Activated CD4-positive, alpha-beta T cell treated with anti-CD3 and anti-CD28 coated beads for 36 hours (primary cell): ENCODE results near the gene KLHDC7B. TPM values are rescaled to one million over a fixed set of nuclear protein-coding genes. Genes with fewer than 3 reads are reported as not detected.

Source experiments
- ATAC-seq: fragments of 200-7000 bp; cut with Tn5 transposase; one replicate; pipeline ENCODE4 v1.10.0; 2021; ENCODE audit warnings: mild to moderate bottlenecking, moderate library complexity
- CTCF ChIA-PET: fragments of 350-600 bp; sonication (Branson Sonifier 250); formaldehyde crosslinking; loops from one replicate; lab custom pipeline; 2021; ENCODE audit warnings: antibody characterized with exemption; lab: Charles Lee
- POLR2A ChIA-PET: fragments of 350-600 bp; sonication (Branson Sonifier 250); formaldehyde crosslinking; loops from one replicate; lab custom pipeline; 2021; ENCODE audit warnings: antibody characterized with exemption, inconsistent platforms; lab: Charles Lee
- DNase-seq: peaks from one replicate; pipeline ENCODE4 v3.0.0-alpha.2; 2020
- H3K27ac Mint-ChIP-seq: one replicate; pipeline ENCODE4 v1.8.0; 2021; ENCODE audit warnings: mixed read lengths
- H3K27me3 Mint-ChIP-seq: one replicate; pipeline ENCODE4 v1.8.0; 2021; ENCODE audit warnings: mixed read lengths
- H3K36me3 Mint-ChIP-seq: one replicate; pipeline ENCODE4 v1.8.0; 2021; ENCODE audit warnings: low read depth, mixed read lengths
- H3K4me1 Mint-ChIP-seq: one replicate; pipeline ENCODE4 v1.8.0; 2021; ENCODE audit warnings: mixed read lengths
- H3K4me3 Mint-ChIP-seq: one replicate; pipeline ENCODE4 v1.8.0; 2021; ENCODE audit warnings: mild to moderate bottlenecking, moderate library complexity, mixed read lengths
- H3K9me3 Mint-ChIP-seq: one replicate; pipeline ENCODE4 v1.8.0; 2021; ENCODE audit warnings: low read depth, mixed read lengths
- intact Hi-C, 2 experiments: fragments of 100-400 bp; cut with DNase I in 1 of 2; cut with micrococcal nuclease in 1 of 2; formaldehyde crosslinking; loops; one replicate each; pipeline versions ENCODE4 v1.14.2 to v1.15.1; 2022 to 2024; cut with DNase I, micrococcal nuclease
- total RNA-seq, 2 experiments: library from RNA; stranded (reverse); gene quantifications; one replicate each; pipeline ENCODE4 v1.2.3, GENCODE V29; 2021

KLHDC7B gene
- total RNA-seq, 2 experiments from 2014 or later: 5.7 to 6.4 TPM

- Mint-ChIP-seq H3K4me3 (no peak overlapping the region), H3K4me1 (peaks cover 24% of the 10 kb centered on the region), H3K27ac (no peak overlapping the region), H3K27me3 (no peaks in the 10 kb centered on the region), H3K9me3 (no peaks in the 10 kb centered on the region), H3K36me3 (peaks cover 41% of the 10 kb centered on the region)
- ATAC-seq (no peak), DNase-seq (no peak)
- POLR2A ChIA-PET: no interaction called here
- intact Hi-C loops: no loop called here
- CTCF ChIA-PET: no interaction called here
Observed at GRCh38 chr22:50578776-50579310, 33.1 kb downstream of the KLHDC7B start.

GRCh38 chr22:50579752-50580151 lies 34.1 kb downstream of the KLHDC7B start:
- ChIA-PET POLR2A (no interaction called here), CTCF (no interaction called here)
- no peak overlapping the region for H3K27ac Mint-ChIP-seq
- peaks cover 25% of the 10 kb centered on the region for H3K4me1 Mint-ChIP-seq
- H3K4me3 Mint-ChIP-seq: no peak overlapping the region
- H3K36me3 Mint-ChIP-seq: peaks cover 37% of the 10 kb centered on the region
- H3K9me3 Mint-ChIP-seq: no peaks in the 10 kb centered on the region
- no peak for DNase-seq
- no peak for ATAC-seq
- no peaks in the 10 kb centered on the region for H3K27me3 Mint-ChIP-seq
- intact Hi-C loops: loop anchor here in 1 of 2 experiments (5.0 kb wide), 1 partner anchor 113 kb away; no protein-coding TSS in a partner anchor

GRCh38 chr22:50581031-50581949 lies 35.6 kb downstream of the KLHDC7B start:
- intact Hi-C loops: loop anchor here in 1 of 2 experiments (5.0 kb wide), 1 partner anchor 111 kb away; no protein-coding TSS in a partner anchor
- Mint-ChIP-seq H3K36me3 (peaks cover 28% of the 10 kb centered on the region), H3K4me1 (peaks cover 25% of the 10 kb centered on the region), H3K9me3 (no peaks in the 10 kb centered on the region), H3K27ac (peak overlapping the region; percentile 81), H3K27me3 (no peaks in the 10 kb centered on the region), H3K4me3 (peak overlapping the region; percentile 86)
- ATAC-seq (no peak), DNase-seq (no peak)
- ChIA-PET POLR2A (interaction anchor here (1.3 kb wide), 1 partner anchor 56 kb away, joined by 11 read pairs; the partner anchor contains the start of gene SCO2), CTCF (interaction anchor here (0.7 to 3.9 kb wide), 5 partner anchors 15 to 60 kb away, joined by 3 to 14 read pairs (median 4); partner anchors contain the start of gene SCO2)

GRCh38 chr22:50581950-50582492 lies 36.3 kb downstream of the KLHDC7B start:
- ChIA-PET POLR2A (interaction anchor here (0.6 to 1.6 kb wide), 7 partner anchors 19 to 74 kb away, joined by 3 to 11 read pairs (median 4); partner anchors contain the start of genes LMF2, SCO2 and SYCE3), CTCF (interaction anchor here (0.6 to 3.9 kb wide), 9 partner anchors 11 to 286 kb away, joined by 3 to 14 read pairs (median 4); partner anchors contain the start of genes LMF2, NCAPH2 and SCO2)
- Mint-ChIP-seq H3K4me3 (peak overlapping the region; percentile 86), H3K36me3 (peaks cover 26% of the 10 kb centered on the region), H3K27me3 (no peaks in the 10 kb centered on the region), H3K27ac (peak overlapping the region; percentile 83), H3K9me3 (no peaks in the 10 kb centered on the region), H3K4me1 (peaks cover 25% of the 10 kb centered on the region)
- no peak for ATAC-seq
- intact Hi-C loops: loop anchor here (1.0 to 5.0 kb wide), 12 partner anchors 19 to 391 kb away; partner anchors contain the start of genes NCAPH2 (in 2 of the 2), MAPK11 (in 1 of the 2), PPP6R2 (in 1 of the 2) and SBF1 (in 1 of the 2)
- DNase-seq: peak; percentile 67

- H3K27ac Mint-ChIP-seq: peak within 1 kb of the TSS; percentile 84
- H3K4me3 Mint-ChIP-seq: peak within 1 kb of the TSS; percentile 86
- H3K27me3 Mint-ChIP-seq: no peaks in the 10 kb centered on the region
- no peaks in the 10 kb centered on the region for H3K9me3 Mint-ChIP-seq
- H3K4me1 Mint-ChIP-seq: peaks cover 25% of the 10 kb centered on the region
- peaks cover 22% of the 10 kb centered on the region for H3K36me3 Mint-ChIP-seq
- CTCF ChIA-PET: interaction anchor here (0.6 to 3.9 kb wide), 8 partner anchors 12 to 286 kb away, joined by 3 to 14 read pairs (median 4); partner anchors contain the start of genes LMF2, NCAPH2 and SCO2
- ATAC-seq (peak; percentile 97), DNase-seq (peak; percentile 99)
- intact Hi-C loops: loop anchor here (1.0 to 5.0 kb wide), 17 partner anchors 19 to 397 kb away; partner anchors contain the start of genes NCAPH2 (in 2 of the 2), ARSA (in 1 of the 2), MAPK11 (in 1 of the 2) and PPP6R2 (in 1 of the 2)
- POLR2A ChIA-PET: interaction anchor here (0.6 to 1.6 kb wide), 10 partner anchors 19 to 330 kb away, joined by 3 to 11 read pairs (median 4); partner anchors contain the start of genes LMF2, SCO2 and SYCE3
Observed at GRCh38 chr22:50582493-50583293, 37.0 kb downstream of the KLHDC7B start, which contains the start of gene CHKB. Gene CHKB (minus strand): TSS chr22:50582849. CDS start chr22:50582781, 68 bp downstream.

GRCh38 chr22:50583294-50583861 lies 37.7 kb downstream of the KLHDC7B start:
- no peaks in the 10 kb centered on the region for H3K27me3 Mint-ChIP-seq
- no peak for DNase-seq
- ATAC-seq: peak; percentile 21
- no peaks in the 10 kb centered on the region for H3K9me3 Mint-ChIP-seq
- H3K36me3 Mint-ChIP-seq: peaks cover 22% of the 10 kb centered on the region
- POLR2A ChIA-PET: interaction anchor here (0.6 to 1.6 kb wide), 2 partner anchors 38 to 58 kb away, joined by 4 to 6 read pairs; partner anchors contain the start of gene SCO2
- H3K4me3 Mint-ChIP-seq: peak overlapping the region; percentile 86
- intact Hi-C loops: loop anchor here (1.0 to 5.0 kb wide), 13 partner anchors 21 to 398 kb away; partner anchors contain the start of genes ARSA (in 1 of the 2), MAPK11 (in 1 of the 2), PPP6R2 (in 1 of the 2) and SYCE3 (in 1 of the 2)
- CTCF ChIA-PET: interaction anchor here (1.1 to 3.9 kb wide), 2 partner anchors 18 to 58 kb away, joined by 4 to 14 read pairs; partner anchors contain the start of gene SCO2
- H3K4me1 Mint-ChIP-seq: peaks cover 25% of the 10 kb centered on the region
- H3K27ac Mint-ChIP-seq: peak overlapping the region; percentile 84

GRCh38 chr22:50584106-50585096 lies 38.7 kb downstream of the KLHDC7B start:
- no peaks in the 10 kb centered on the region for H3K9me3 Mint-ChIP-seq
- no peaks in the 10 kb centered on the region for H3K27me3 Mint-ChIP-seq
- DNase-seq: no peak
- peaks cover 24% of the 10 kb centered on the region for H3K4me1 Mint-ChIP-seq
- no peak overlapping the region for H3K27ac Mint-ChIP-seq
- CTCF ChIA-PET: interaction anchor here (1.0 to 3.9 kb wide), 2 partner anchors 21 to 59 kb away, joined by 3 to 14 read pairs; partner anchors contain the start of gene SCO2
- POLR2A ChIA-PET: no interaction called here
- ATAC-seq: no peak
- peak overlapping the region; percentile 86 for H3K4me3 Mint-ChIP-seq
- H3K36me3 Mint-ChIP-seq: peaks cover 15% of the 10 kb centered on the region
- intact Hi-C loops: loop anchor here in 1 of 2 experiments (5.0 kb wide), 1 partner anchor 108 kb away; no protein-coding TSS in a partner anchor

GRCh38 chr22:50585238-50585637 lies 39.5 kb downstream of the KLHDC7B start:
- intact Hi-C loops: no loop called here
- Mint-ChIP-seq H3K36me3 (peaks cover 6% of the 10 kb centered on the region), H3K4me1 (peaks cover 21% of the 10 kb centered on the region), H3K27ac (no peak overlapping the region), H3K9me3 (no peaks in the 10 kb centered on the region), H3K27me3 (no peaks in the 10 kb centered on the region), H3K4me3 (no peak overlapping the region)
- POLR2A ChIA-PET: no interaction called here
- no peak for ATAC-seq
- no peak for DNase-seq
- CTCF ChIA-PET: interaction anchor here (0.6 kb wide), 1 partner anchor 16 kb away, joined by 3 read pairs; no protein-coding TSS in a partner anchor

GRCh38 chr22:50585781-50586180 lies 40.1 kb downstream of the KLHDC7B start:
- peaks cover 2% of the 10 kb centered on the region for H3K36me3 Mint-ChIP-seq
- ChIA-PET CTCF (interaction anchor here (0.6 kb wide), 1 partner anchor 16 kb away, joined by 3 read pairs; no protein-coding TSS in a partner anchor), POLR2A (no interaction called here)
- H3K27me3 Mint-ChIP-seq: no peaks in the 10 kb centered on the region
- intact Hi-C loops: no loop called here
- no peak for DNase-seq
- no peak for ATAC-seq
- H3K27ac Mint-ChIP-seq: no peak overlapping the region
- H3K4me1 Mint-ChIP-seq: peaks cover 17% of the 10 kb centered on the region
- H3K9me3 Mint-ChIP-seq: no peaks in the 10 kb centered on the region
- no peak overlapping the region for H3K4me3 Mint-ChIP-seq
